Upper lobe of left lung (tissue), 6 donors: Measurements from ENCODE around the gene RPL32. TPM values are rescaled to one million over a fixed set of nuclear protein-coding genes. Genes with fewer than 3 reads are reported as not detected.

ENCODE experiments used
- ATAC-seq, 2 donors: fragments of 200-7000 bp; cut with Tn5 transposase; one replicate each; pipeline ENCODE4 v1.9.1; 2022; ENCODE audit warnings: mild to moderate bottlenecking in 2 of 2, moderate library complexity in 2 of 2; ENCODE audit not compliant: low FRiP score in 2 of 2
- DNase-seq, 2 donors: peaks; one replicate each; pipeline ENCODE4 v3.0.0-alpha.2; 2019 to 2020
- H3K27ac ChIP-seq, 4 donors: fragments of 200-600 bp; sonication (generic); one replicate each; pipeline ENCODE4 v1.5.1; 2016 to 2019
- H3K27me3 ChIP-seq, 4 donors: fragments of 200-600 bp; sonication (generic); one replicate each; pipeline ENCODE4 v1.5.1; 2017 to 2019
- H3K36me3 ChIP-seq, 4 donors: fragments of 200-600 bp; sonication (generic); one replicate each; pipeline ENCODE4 v1.5.1; 2016 to 2019
- H3K4me1 ChIP-seq, 4 donors: fragments of 200-600 bp; sonication (generic); one replicate each; pipeline ENCODE4 v1.5.1; 2018 to 2019
- H3K4me3 ChIP-seq, 4 donors: fragments of 200-600 bp; sonication (generic); one replicate each; pipeline ENCODE4 v1.5.1; 2017 to 2019; ENCODE audit warnings: mild to moderate bottlenecking in 2 of 4, moderate library complexity in 1 of 4
- H3K9me3 ChIP-seq, 4 donors: fragments of 200-600 bp; sonication (generic); one replicate each; pipeline ENCODE4 v1.5.1; 2018 to 2019
- EP300 ChIP-seq, 4 donors: sonication (generic); formaldehyde crosslinking; IDR thresholded peaks; one replicate each; pipeline ENCODE4 v1.5.1; 2017; ENCODE audit warnings: antibody characterized with exemption in 4 of 4, control low read depth in 2 of 4
- POLR2A ChIP-seq, 4 donors: fragments of 450-650 bp; IDR thresholded peaks; one replicate each; pipeline ENCODE4 v1.5.1; 2016 to 2017; ENCODE audit warnings: antibody characterized with exemption in 4 of 4, mild to moderate bottlenecking in 2 of 4
- POLR2AphosphoS5 ChIP-seq, 2 donors: sonication (generic); formaldehyde crosslinking; IDR thresholded peaks; one replicate each; pipeline ENCODE4 v1.5.1; 2017; ENCODE audit warnings: antibody characterized with exemption in 2 of 2
- WGBS, 2 donors: methylation state at CpG; one replicate each; pipeline ENCODE4 v1.1.5; 2017 to 2018; 5-methylcytosine and 5-hydroxymethylcytosine counted together
- total RNA-seq, 6 donors: library from RNA; depleted of rRNA in 4 of 6; stranded (reverse); fragments of >200 nt in 4 of 6; gene quantifications; one replicate each; pipeline versions ENCODE4 v1.1.0 to v1.2.1, GENCODE V29; 2016 to 2021
- TF ChIP-seq, protein P1 (sequence below), 6 experiments: fragments of 450-650 bp in 4 of 6; fragments of 200-600 bp in 2 of 6; sonication (generic) in 2 of 6; IDR thresholded peaks; one replicate each; pipeline ENCODE4 v1.5.1; 2016 to 2019; ENCODE audit warnings: antibody characterized with exemption in 6 of 6
- donor health status: DM: no; HTN: no; CAD: no; lungs with moderate emphysema.
- donor health status: DM: no; HTN: yes; CAD: no; lungs with severe emphysema.

The RPL32 gene
- total RNA-seq, 6 donors from 2014 or later: 461 to 1,145 (median 921) TPM

- TF ChIP-seq POLR2A (IDR thresholded peaks at IDR 0.05) (no peak), POLR2AphosphoS5 (IDR thresholded peaks at IDR 0.05) (no peak), EP300 (IDR thresholded peaks at IDR 0.05) (no peak)
- TF ChIP-seq, protein P1, sequence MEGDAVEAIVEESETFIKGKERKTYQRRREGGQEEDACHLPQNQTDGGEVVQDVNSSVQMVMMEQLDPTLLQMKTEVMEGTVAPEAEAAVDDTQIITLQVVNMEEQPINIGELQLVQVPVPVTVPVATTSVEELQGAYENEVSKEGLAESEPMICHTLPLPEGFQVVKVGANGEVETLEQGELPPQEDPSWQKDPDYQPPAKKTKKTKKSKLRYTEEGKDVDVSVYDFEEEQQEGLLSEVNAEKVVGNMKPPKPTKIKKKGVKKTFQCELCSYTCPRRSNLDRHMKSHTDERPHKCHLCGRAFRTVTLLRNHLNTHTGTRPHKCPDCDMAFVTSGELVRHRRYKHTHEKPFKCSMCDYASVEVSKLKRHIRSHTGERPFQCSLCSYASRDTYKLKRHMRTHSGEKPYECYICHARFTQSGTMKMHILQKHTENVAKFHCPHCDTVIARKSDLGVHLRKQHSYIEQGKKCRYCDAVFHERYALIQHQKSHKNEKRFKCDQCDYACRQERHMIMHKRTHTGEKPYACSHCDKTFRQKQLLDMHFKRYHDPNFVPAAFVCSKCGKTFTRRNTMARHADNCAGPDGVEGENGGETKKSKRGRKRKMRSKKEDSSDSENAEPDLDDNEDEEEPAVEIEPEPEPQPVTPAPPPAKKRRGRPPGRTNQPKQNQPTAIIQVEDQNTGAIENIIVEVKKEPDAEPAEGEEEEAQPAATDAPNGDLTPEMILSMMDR (IDR thresholded peaks at IDR 0.05): no peak
- no peak for DNase-seq
- Histone ChIP-seq H3K4me1 (peaks cover 6 to 16% (median 8%) of the 10 kb centered on the region in 4 donors), H3K27ac (peak overlapping the region in 1 of 4 donors; percentile 71), H3K36me3 (peaks cover 0 to 12% (median 2%) of the 10 kb centered on the region in 4 donors), H3K9me3 (no peaks in the 10 kb centered on the region), H3K4me3 (no peak overlapping the region), H3K27me3 (no peaks in the 10 kb centered on the region)
- WGBS, 2 donors: 91% methylated on average over 3 of the region's 3 CpGs
- ATAC-seq: no peak
Measured at GRCh38 chr3:12809001-12809400, 32.4 kb downstream of the RPL32 start.

DNA sequence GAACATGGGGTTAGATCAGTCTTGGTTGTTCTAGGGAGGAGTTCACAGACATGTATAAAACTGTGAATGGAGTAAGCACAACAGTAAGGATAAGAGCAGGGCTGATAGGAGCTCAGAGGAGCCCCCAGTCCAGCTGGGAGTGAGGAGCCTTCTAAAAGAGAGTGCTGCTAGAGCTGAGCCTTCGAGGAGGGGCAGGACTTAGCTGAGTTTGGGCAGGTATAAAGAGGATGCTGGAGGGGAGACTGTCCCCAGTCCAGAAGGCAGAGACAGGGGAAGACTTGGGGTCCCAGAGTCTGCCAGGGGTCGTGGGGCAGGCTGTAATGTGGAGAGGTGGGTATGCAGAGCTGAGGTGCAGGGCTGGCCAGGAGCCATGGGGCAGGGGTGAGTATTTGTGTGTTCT, 32.8 kb downstream of the RPL32 start:
- peak overlapping the region in 1 of 4 donors; percentile 42 for H3K27ac ChIP-seq
- no peaks in the 10 kb centered on the region for H3K9me3 ChIP-seq
- WGBS, 2 donors: 69 to 88% methylated on average over 2 of the region's 2 CpGs
- no peak overlapping the region for H3K4me3 ChIP-seq
- DNase-seq (no peak), ATAC-seq (no peak)
- H3K27me3 ChIP-seq: no peaks in the 10 kb centered on the region
- TF ChIP-seq, protein P1 (IDR thresholded peaks at IDR 0.05): no peak
- no peak for TF ChIP-seq POLR2AphosphoS5 (IDR thresholded peaks at IDR 0.05)
- TF ChIP-seq EP300 (IDR thresholded peaks at IDR 0.05): no peak
- no peak for TF ChIP-seq POLR2A (IDR thresholded peaks at IDR 0.05)
- H3K36me3 ChIP-seq: peaks cover 0 to 15% (median 0%) of the 10 kb centered on the region in 4 donors
- peaks cover 6 to 16% (median 8%) of the 10 kb centered on the region in 4 donors for H3K4me1 ChIP-seq

GRCh38 chr3:12807601-12808359, 33.6 kb downstream of the RPL32 start:
- Histone ChIP-seq H3K27ac (peak overlapping the region in 3 of 4 donors; percentile 30 to 42 (median 38)), H3K9me3 (no peaks in the 10 kb centered on the region), H3K4me1 (peaks cover 6 to 16% (median 8%) of the 10 kb centered on the region in 4 donors), H3K4me3 (no peak overlapping the region), H3K27me3 (no peaks in the 10 kb centered on the region), H3K36me3 (peaks cover 0 to 17% (median 1%) of the 10 kb centered on the region in 4 donors)
- DNase-seq (no peak), ATAC-seq (no peak)
- WGBS, 2 donors: 73 to 86% methylated on average over 4 to 7 of the region's 7 CpGs
- TF ChIP-seq EP300 (IDR thresholded peaks at IDR 0.05) (no peak), POLR2A (IDR thresholded peaks at IDR 0.05) (no peak), POLR2AphosphoS5 (IDR thresholded peaks at IDR 0.05) (no peak)
- TF ChIP-seq, protein P1 (IDR thresholded peaks at IDR 0.05): no peak

DNA sequence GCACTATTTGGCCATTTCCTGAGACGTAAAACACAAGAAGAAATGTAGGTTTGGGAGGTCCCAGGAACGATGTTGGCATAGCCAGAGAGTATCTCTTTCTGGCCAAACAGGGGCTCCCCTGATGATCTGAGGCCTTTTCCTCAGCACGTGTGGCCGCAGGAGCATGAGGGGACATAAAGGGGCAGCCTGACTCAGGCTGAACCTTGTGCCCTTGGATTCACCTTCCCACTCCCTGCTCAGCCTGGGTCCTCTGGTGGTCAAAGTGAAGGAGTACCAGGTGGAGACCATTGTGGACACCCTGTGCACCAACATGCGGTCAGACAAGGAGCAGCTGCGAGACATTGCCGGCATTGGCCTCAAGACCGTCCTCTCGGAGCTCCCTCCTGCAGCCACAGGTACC, 34.3 kb downstream of the RPL32 start:
- peaks cover 6 to 16% (median 8%) of the 10 kb centered on the region in 4 donors for H3K4me1 ChIP-seq
- no peak for DNase-seq
- TF ChIP-seq, protein P1 (IDR thresholded peaks at IDR 0.05): no peak
- TF ChIP-seq POLR2A (IDR thresholded peaks at IDR 0.05): no peak
- TF ChIP-seq POLR2AphosphoS5 (IDR thresholded peaks at IDR 0.05): no peak
- TF ChIP-seq EP300 (IDR thresholded peaks at IDR 0.05): no peak
- H3K9me3 ChIP-seq: no peaks in the 10 kb centered on the region
- ATAC-seq: no peak
- H3K4me3 ChIP-seq: no peak overlapping the region
- 88 to 99% methylated on average over 8 to 9 of the region's 9 CpGs for WGBS, 2 donors
- peak overlapping the region in 1 of 4 donors; percentile 46 for H3K27ac ChIP-seq
- H3K36me3 ChIP-seq: peaks cover 0 to 17% (median 1%) of the 10 kb centered on the region in 4 donors
- no peaks in the 10 kb centered on the region for H3K27me3 ChIP-seq
